ENCODE results near the gene TMPRSS11E.
A peak's percentile ranks its signal among the peaks of the same experiment; 100 is the strongest.
"Not testable (repeated sequence)": the region's sequence is repeated elsewhere in the genome, so short reads cannot be mapped to it uniquely, and the experiment has no call there.

TMPRSS11E gene, protein sequence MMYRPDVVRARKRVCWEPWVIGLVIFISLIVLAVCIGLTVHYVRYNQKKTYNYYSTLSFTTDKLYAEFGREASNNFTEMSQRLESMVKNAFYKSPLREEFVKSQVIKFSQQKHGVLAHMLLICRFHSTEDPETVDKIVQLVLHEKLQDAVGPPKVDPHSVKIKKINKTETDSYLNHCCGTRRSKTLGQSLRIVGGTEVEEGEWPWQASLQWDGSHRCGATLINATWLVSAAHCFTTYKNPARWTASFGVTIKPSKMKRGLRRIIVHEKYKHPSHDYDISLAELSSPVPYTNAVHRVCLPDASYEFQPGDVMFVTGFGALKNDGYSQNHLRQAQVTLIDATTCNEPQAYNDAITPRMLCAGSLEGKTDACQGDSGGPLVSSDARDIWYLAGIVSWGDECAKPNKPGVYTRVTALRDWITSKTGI

DNA sequence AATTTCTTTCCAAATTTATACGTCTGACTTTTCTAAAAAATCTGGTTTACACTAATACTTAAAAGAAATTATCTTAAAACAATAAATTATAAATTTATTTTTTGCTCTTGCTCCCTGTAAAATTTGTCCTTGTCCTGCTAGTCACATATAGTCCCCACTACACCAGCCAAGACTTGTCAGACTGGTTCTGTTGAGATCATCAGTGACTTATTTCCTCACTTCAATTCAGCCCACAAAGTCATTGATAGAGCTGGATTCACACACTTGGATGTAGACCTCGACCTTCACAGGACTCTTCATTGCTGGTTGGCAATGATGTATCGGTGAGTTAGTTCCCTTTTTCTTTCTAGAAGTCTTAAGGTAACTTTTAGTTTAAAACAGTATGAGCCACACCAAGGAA lies at the start of gene TMPRSS11E:
Gene TMPRSS11E (plus strand): TSS at position 263 of the 400 bp plus-strand sequence. CDS start 50 bp downstream, at position 313.
- DNase-seq, result no peak

DNA sequence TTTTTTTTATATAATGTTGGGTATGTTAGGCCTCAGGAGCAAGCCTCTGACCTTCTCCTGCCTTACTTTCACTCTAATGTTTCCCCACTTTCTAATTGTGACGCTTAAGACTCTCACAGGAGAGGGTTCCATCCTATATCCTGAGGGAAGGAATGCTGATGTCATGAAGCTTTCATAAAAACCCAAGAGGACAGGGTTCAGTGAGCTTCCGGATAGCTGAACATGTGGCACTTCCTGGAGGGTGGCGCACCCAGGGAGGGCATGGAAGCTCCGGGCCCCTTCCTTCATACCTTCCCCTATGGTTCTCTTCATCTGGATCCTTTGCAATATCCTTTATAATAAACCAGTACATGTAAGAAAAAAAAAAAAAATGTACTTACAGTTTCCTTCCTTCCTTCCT lies 48.0 kb upstream of the TMPRSS11E start:
- DNase-seq, result no peak

DNA sequence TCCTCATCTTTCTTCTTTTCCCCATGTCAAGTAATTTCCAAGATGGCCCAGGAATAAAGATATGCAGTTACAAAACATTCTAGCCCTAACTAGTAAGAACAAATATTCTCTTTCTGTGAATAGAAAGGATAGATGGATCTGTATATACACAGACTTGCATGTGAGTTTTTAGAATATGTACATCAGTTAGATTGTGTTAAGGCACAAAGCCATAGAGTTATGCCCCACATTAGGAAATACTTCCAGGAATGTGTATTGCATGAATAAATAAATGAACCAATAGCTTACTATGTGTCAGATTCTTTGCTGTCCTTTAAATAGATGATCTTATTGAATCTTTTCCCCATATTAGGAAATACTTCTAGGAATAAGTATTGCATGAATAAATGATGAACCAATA lies 46.0 kb upstream of the TMPRSS11E start:
- DNase-seq, result no peak

DNA sequence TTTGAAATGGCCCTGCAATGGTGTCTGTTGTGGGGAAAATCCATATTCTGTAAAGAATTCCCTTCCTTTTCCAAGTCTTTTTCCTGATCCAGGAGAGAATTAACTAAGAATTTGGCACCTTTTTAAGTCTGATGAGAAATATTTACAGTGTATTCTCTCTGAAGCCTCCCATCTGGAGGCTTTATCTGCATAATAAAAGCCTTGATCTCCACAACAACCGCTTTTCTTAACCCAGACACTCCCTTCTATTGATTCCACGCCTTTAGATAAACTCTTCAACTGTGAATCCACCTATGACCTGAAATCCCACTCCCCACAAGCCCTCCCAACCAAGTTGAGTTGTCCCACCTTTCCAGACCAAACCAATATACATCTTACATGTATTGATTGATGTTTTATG lies 43.1 kb upstream of the TMPRSS11E start:
- no peak for DNase-seq

DNA sequence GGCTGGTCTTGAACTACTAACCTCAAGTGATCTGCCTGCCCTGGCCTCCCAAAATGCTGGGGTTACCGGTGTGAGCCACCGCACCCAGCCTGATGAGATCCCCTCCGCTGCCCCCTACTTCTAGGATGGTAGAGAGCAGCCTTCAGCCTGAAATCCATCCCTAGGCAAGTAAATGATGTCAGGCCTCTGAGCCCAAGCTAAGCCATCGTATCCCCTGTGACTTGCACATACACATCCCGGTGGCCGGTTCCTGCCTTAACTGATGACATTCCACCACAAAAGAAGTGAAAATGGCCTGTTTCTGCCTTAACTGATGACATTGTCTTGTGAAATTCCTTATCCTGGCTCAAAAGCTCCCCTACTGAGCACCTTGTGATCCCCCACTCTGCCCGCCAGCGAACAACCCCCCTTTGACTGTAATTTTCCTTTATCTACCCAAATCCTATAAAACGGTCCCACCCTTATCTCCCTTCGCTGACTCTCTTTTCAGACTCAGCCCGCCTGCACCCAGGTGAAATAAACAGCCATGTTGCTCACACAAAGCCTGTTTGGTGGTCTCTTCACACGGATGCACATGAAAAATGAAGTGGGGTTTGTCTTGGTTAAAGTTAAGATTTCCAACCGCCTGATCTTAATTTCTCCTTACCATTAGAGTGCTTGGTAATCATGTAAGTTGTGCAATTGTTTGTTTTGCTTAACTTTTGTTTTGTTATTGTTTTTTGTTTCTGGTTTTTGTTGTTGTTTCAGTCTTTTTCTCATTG lies 41.4 kb upstream of the TMPRSS11E start:
- DNase-seq, result not testable (repeated sequence)

DNA sequence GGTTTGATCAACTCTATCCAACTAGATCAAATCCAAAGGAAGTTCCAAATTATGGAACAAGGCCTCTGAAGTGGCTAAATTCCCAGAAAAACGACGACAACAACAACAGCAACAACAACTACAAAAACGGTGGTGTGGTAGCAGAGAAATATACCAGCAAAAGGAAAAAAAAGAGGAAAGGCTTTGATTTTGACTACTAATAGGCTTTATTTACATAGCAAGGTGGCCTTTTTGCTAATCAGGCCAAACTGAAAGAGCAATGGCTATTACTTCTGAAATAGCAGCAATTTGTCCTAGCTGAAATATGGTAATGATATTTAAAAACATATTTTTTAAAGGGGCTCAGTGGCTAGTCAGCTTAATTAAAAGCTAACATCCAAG lies 40.8 kb upstream of the TMPRSS11E start:
- DNase-seq, result no peak

DNA sequence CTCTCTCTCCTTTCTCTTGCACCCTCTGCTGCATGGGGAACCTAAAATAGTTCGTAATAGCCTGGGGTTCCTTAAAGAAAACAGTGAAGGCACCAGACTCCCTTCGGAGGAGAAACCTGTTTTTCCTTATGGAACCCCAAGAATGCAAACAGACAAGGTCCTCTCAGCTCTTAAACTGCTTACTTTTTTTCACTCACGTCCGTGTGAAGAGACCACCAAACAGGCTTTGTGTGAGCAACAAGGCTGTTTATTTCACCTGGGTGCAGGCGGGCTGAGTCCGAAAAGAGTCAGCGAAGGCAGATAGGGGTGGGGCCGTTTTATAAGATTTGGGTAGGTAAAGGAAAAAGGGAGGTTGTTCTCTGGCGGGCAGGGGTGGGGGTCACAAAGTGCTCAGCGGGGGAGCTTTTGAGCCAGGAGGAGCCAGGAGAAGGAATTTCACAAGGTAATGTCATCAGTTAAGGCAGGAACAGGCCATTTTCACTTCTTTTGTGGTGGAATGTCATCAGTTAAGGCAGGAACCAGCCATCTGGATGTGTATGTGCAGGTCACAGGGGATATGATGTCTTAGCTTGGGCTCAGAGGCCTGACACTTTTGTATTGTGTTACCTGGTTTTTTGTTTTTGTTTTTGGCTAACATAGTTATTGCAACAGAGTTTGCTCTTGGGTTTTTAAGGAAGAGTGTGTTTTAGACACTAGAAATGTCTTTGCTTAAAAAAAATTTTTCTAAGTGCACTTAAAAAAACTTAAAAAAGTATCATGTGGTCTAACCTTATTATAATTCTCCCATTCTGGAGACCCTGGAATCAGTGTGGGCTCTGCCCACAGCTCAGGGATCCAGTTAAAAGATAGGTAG lies 40.0 kb upstream of the TMPRSS11E start:
- not testable (repeated sequence) for DNase-seq

DNA sequence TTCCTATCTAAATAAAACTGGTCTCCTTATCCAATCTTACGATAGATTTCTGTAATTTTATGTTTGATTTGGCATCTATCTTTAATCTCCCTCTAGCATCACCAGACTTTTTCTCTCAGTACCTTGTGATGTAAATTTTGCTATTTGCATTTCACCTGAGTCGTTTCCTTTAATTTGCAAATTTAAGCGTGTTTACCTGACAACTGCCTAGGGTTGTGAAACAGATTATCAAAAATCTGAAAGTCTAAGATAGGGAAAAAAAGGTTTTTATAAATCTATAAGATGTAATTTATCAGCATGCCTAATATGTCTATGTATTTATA lies 39.4 kb upstream of the TMPRSS11E start:
- no peak for DNase-seq

DNA sequence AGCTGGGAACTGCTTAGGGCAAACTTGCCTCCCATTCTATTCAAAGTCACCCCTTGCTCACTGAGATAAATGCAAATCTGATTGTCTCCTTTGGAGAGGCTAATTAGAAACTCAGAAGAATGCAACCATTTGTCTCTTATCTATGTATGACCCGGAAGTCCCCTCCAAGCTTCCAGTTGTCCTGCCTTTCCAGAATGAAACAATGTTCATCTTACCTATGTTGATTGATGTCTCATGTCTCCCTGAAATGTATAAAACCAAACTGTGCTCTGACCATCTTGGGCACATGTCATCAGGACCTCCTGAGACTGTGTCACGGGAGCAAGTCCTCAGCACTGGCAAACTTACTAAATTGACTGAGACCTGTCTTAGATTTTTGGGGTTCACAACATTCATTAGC lies 37.1 kb upstream of the TMPRSS11E start:
- DNase-seq, result no peak

DNA sequence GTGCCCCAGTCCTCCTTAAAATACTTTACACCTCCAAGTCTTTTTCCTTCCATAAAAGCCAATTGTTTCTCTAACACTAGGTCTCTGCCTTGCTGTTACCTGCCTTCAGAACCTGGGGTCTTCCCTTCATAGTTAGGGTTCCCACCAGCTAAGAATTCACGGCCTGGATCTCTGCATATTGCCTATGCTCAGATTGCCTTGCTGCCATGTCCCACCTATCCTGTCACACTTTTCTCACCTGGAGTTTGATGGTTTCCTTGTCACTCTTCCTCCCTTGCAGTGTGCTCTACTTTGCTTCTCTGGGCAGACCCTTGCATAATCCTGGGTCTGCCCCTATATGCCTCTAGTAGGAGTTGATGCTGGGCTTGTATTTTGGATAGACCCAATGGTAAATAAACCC lies 36.6 kb upstream of the TMPRSS11E start:
- no peak for DNase-seq

DNA sequence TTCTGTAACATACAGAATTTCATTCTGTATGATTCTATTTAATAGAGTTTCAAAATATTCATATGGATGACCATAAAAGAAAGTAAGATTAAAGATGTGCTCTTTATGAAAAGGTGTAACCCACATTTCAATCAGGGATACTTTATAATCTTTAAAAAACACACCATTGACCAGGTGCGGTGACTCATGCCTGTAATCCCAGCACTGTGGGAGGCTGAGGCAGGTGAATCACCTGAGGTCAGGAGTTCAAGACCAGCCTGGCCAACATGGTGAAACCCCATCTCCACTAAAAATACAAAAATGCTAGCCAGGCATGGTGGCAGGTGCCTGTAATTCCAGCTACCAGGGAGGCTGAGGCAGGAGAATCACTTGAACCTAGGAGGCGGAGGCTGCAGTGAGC lies 35.2 kb upstream of the TMPRSS11E start:
- DNase-seq, result peak; percentile 41

DNA sequence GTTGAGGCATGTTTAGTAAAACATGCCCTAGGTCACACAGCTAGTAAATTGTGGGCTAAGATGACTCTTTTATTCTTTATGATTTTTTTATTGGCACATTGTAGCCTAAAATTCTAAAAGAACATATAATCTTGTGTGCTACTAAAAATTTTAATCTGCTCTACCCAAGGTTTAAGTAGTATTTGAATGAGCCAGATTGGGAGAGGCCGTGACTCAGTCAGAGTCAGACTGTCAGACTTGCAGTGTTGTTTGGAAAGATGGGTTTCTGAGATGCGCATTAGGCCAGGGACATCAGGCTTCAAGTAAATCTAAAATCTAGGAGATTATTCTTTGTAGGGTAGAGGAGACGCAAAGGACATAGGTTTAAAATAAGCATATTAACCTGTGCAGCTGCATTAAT lies 30.7 kb upstream of the TMPRSS11E start:
- no peak for DNase-seq

DNA sequence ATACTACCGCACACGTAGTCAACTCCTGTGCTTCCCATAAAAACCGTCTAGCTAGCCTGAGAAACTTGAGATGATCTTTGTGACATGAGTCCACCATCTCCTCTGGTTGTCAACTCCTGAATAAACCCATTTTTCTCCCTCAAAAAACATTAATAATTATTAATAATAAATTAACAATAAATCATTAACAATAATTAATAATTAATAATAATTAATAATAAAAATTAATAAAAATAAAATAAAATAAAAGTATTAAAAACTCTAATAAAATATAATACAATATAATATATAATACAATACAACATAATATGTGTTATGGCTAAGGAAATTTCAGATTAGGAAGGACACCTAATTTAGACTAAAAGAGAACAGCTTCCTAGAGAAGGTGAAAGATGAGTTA lies 20.7 kb upstream of the TMPRSS11E start:
- no peak for DNase-seq

DNA sequence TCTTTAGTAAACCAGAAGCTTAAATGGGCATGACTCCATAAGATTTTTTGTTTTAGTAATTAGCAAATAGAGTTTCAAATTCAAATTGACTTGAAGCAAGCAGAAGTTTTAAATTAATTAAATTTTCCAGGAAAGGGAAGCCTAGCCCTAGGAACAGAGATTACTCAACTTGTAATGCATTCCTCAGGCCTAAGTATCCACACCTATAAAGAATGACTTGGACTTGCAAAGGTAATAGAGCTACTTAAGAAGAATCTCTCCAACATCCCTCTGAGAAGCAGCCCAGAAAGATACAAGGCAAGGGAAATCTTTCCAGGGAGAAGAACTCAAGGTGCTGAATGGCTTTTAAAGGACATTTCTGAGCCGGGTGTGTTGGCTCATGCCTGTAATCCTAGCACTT lies 16.9 kb upstream of the TMPRSS11E start:
- no peak for DNase-seq

DNA sequence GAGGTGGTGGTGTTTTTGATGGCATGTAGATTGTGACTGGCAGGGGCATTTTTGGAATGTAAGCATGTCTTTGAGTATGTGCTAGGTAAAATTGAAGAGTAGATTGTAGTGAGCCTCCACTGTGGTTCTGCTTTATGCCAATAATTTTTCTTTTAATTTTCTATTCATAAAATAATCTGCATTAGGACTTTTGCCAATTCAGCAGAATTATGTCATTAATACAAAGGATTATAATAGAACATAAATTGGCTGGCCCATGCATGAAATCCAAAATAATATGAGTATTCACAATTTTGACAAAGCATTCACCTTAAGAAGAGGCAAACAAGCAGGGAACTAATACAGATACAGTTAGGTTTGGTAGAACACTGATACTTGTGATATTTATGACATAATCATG lies 14.9 kb upstream of the TMPRSS11E start:
- no peak for DNase-seq

DNA sequence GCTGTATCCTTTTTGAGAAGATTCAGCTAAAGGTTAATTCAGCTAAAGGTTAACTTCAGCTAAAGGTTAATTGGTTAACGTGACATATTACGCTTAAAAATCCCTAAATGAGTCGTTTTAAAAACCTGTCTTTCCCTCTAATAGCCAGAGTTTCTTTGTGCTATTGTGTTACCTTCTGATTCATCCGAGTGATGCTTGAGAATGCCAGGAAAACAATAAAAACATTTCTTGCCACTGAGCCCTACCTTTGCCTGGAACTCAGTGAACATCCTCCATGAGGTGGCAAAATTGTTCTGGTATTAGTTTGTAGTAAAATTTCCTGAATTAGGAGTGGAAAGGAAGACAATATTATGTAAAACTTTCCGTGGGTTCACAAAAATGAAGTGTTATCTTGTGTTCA lies 13.7 kb upstream of the TMPRSS11E start:
- no peak for DNase-seq

DNA sequence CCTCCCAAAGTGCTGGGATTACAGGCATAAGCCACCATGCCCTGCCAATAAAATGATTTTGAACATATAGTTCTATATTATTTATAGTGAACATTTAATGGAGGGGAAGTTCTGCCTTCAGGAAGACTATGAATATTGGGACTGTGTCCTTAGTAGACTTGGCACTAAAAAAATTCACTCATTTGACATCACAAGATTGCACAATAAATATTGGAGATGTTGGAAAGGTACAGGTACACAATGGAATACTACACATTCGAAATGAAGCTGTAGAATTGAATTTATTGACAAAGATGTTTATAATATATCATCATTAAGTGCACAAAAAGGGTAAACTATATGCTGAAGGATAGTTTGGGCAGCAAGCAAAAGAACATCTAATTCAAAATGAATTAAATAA lies 13.0 kb upstream of the TMPRSS11E start:
- no peak for DNase-seq

DNA sequence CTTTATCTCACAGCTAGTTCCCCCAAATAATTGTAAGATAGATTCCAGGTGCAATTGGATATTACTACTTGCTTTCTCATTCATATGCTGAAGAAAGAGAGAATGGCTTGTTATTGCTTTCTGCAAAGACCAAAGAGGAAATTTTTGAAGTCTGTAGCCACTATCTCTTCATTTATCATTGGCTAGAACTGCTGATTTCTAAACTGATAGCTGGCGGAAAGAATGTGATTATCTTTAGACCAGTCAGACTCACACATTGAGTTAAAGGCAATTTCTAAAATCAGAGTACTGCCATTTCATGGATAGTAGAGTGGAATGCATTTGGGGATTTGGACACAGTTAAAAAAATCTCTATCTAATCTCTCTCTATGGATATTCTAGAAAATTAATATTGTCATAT lies 12.4 kb upstream of the TMPRSS11E start:
- no peak for DNase-seq

DNA sequence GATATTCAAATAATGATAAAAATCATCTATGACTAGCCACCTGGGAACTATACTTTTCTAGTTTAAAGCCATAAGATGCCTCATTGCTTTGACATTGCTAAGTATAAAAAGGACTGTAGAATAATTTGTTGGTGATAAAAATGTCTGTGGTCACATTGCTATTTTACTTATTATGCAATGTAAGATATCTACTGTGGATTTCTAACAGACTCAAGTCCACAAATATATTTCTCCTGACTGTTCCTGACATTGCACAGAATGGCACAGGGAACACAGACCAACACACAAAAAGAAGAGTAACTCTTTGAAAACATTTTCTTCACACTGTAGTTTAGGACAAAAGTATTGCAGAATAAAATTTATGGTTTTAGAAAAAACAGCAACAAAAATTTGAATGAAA lies 2.2 kb upstream of the TMPRSS11E start:
- no peak for DNase-seq

DNA sequence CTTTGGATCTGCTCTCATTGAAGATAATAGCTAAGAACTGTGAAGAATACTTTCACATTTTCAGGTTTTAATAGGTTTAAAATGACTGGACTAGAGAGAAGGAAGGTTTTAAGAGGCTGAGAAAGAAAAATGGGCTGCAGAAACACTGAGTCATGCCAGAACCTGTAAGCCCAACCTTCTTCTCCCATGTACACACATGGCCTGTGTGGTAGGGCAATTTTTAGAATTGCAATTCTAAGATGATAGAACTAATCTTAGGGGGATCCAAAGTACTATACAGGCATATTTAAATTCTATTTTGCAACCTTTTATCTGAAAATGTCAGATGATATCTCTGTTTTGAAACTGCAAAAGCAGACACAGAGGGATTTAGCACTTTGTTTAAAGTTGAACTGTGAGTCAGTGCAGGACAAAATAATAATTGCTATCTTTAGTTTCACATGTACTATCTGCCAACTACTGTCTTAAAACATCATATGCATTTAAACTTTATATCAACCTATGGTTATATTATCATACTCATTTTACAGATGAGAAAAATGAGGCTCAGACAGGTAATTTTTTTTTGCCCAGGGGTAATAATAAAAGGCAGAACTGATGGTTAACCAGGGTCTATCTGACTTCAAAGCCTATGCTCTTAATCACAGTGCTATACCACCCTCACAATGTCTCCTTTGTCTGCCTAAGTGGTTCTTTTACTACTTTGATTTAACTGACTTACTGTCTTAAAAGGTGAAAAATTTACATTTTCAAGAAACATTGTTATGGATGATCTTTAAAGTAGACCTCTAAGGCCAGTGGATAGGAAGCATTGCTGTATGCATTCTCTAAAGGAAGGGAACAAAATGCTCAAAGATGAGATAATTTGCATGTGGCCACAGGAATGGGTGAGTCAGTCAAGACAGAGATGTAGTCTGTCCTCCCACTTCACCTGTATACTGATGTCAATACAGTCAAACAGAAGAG lies 4.3 kb downstream of the TMPRSS11E start:
- peak; percentile 19 for DNase-seq

DNA sequence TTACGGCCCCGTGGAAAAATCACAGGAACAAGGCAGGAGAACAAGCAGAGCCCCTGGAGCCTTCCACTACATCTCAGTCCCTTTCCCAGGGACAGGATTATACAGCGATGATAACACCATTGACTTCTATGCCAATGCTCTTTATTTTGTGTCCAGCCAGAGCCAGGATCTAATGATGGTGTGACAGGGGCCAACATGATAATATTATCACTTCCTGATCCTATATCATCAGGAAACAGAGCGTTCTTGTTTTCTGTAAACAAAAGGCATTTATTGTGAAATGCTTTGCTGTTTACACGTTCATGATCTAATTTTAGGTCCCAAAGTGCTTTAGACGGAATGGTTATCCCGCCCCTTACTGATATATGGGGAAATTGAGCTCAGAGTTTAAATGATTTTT lies 12.8 kb downstream of the TMPRSS11E start:
- no peak for DNase-seq

DNA sequence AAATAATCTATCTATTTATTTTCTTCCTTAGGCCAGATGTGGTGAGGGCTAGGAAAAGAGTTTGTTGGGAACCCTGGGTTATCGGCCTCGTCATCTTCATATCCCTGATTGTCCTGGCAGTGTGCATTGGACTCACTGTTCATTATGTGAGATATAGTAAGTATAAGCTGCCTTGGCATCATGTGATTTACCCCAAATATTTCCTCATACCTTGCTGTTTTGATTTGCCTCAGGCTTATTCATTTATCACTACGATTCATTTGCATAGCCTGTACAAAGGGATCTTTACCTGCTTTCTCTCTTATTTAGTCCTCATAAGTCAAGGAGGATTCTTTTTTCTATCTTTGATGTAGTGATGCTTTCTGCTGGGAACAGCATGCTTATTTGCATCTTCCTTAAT lies 14.5 kb downstream of the TMPRSS11E start:
- DNase-seq, result no peak

Measured in activated CD4-positive, alpha-beta T cell treated with anti-CD3 and anti-CD28 coated beads for 48 hours (primary cell).